Prostate gland (tissue), 2 donors: ENCODE data around the gene AKT3. TPM values are rescaled to one million over a fixed set of nuclear protein-coding genes. Genes with fewer than 3 reads are reported as not detected.
"Not testable (repeated sequence)": the region's sequence is repeated elsewhere in the genome, so short reads cannot be mapped to it uniquely, and the experiment has no call there.

ENCODE experiments used
- DNase-seq: peaks from one replicate; pipeline ENCODE4 v3.0.0-alpha.2; 2019; ENCODE audit warnings: low spot score
- H3K27ac ChIP-seq, 2 donors: fragments of 200-600 bp; sonication (generic); 2 replicates each; pipeline ENCODE4 v1.5.1; 2017 to 2019
- H3K27me3 ChIP-seq: fragments of 200-600 bp; sonication (generic); replicated peaks from 2 replicates; pipeline ENCODE4 v1.5.1; 2019; ENCODE audit not compliant: insufficient read depth
- H3K36me3 ChIP-seq, 2 donors: fragments of 200-600 bp; sonication (generic); 1 replicate in 1 of 2; 2 replicates in 1 of 2; pipeline versions ENCODE4 v1.5.1 to v1.8.1; 2017 to 2019
- H3K4me1 ChIP-seq: fragments of 200-600 bp; sonication (generic); replicated peaks from 2 replicates; pipeline ENCODE4 v1.5.1; 2019
- H3K4me3 ChIP-seq, 2 donors: fragments of 200-600 bp; sonication (generic); 2 replicates each; pipeline ENCODE4 v1.5.1; 2017 to 2019
- H3K9me3 ChIP-seq: fragments of 200-600 bp; sonication (generic); 2 replicates; pipeline ENCODE4 v1.5.1; 2017
- POLR2A ChIP-seq: fragments of 450-650 bp; IDR thresholded peaks from one replicate; pipeline ENCODE4 v1.6.1; 2016; ENCODE audit warnings: antibody characterized with exemption, mild to moderate bottlenecking
- POLR2AphosphoS5 ChIP-seq: sonication (generic); formaldehyde crosslinking; IDR thresholded peaks from one replicate; pipeline ENCODE4 v1.6.1; 2017; ENCODE audit warnings: antibody characterized with exemption
- WGBS: methylation state at CpG from one replicate; pipeline ENCODE4 v1.1.5; 2018; 5-methylcytosine and 5-hydroxymethylcytosine counted together
- intact Hi-C: fragments of 100-400 bp; cut with DNase I; formaldehyde crosslinking; loops from one replicate; pipeline ENCODE4 v1.14.2; 2022
- total RNA-seq, 2 donors: library from RNA; depleted of rRNA; stranded (reverse); fragments of >200 nt; gene quantifications; one replicate each; pipeline ENCODE4 v1.1.0, GENCODE V29; 2016
- TF ChIP-seq, protein P1 (sequence below), 4 experiments: fragments of 200-600 bp in 2 of 4; fragments of 450-650 bp in 2 of 4; sonication (generic) in 2 of 4; IDR thresholded peaks; 1 replicate in 3 of 4; 2 replicates in 1 of 4; pipeline ENCODE4 v1.5.1; 2016 to 2019; ENCODE audit warnings: antibody characterized with exemption in 4 of 4, mild to moderate bottlenecking in 2 of 4, moderate library complexity in 2 of 4

The AKT3 gene
- total RNA-seq, 2 donors from 2014 or later: 40.7 to 62.7 TPM

DNA sequence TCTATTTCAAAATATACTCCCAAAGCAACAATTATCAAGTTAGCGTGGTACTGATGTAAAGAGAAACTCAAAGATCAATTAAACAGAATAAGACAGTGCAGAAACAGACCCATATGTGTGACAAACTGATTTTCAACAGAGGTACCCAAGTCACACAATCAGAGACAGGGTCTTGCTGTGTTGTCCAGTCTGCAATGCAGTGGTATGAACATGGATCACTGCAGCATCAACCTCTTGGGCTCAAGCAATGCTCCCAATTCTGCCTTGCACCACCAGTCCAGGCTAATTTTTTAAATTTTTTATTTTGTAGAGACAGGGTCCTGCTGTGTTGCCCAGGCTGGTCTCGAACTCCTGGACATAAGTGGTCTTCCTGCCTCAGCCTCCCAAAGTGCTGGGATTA is 255.6 kb downstream of the AKT3 start:
- 100% methylated on average over 2 of the region's 2 CpGs for WGBS
- Histone ChIP-seq H3K27me3 (no peaks in the 10 kb centered on the region), H3K4me3 (no peak overlapping the region), H3K27ac (no peak overlapping the region), H3K36me3 (no peaks in the 10 kb centered on the region), H3K4me1 (no peaks in the 10 kb centered on the region), H3K9me3 (no peaks in the 10 kb centered on the region)
- TF ChIP-seq, protein P1, sequence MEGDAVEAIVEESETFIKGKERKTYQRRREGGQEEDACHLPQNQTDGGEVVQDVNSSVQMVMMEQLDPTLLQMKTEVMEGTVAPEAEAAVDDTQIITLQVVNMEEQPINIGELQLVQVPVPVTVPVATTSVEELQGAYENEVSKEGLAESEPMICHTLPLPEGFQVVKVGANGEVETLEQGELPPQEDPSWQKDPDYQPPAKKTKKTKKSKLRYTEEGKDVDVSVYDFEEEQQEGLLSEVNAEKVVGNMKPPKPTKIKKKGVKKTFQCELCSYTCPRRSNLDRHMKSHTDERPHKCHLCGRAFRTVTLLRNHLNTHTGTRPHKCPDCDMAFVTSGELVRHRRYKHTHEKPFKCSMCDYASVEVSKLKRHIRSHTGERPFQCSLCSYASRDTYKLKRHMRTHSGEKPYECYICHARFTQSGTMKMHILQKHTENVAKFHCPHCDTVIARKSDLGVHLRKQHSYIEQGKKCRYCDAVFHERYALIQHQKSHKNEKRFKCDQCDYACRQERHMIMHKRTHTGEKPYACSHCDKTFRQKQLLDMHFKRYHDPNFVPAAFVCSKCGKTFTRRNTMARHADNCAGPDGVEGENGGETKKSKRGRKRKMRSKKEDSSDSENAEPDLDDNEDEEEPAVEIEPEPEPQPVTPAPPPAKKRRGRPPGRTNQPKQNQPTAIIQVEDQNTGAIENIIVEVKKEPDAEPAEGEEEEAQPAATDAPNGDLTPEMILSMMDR (IDR thresholded peaks at IDR 0.05): no peak
- TF ChIP-seq POLR2AphosphoS5 (no peak), POLR2A (no peak)
- intact Hi-C loops: no loop called here
- DNase-seq: no peak

DNA sequence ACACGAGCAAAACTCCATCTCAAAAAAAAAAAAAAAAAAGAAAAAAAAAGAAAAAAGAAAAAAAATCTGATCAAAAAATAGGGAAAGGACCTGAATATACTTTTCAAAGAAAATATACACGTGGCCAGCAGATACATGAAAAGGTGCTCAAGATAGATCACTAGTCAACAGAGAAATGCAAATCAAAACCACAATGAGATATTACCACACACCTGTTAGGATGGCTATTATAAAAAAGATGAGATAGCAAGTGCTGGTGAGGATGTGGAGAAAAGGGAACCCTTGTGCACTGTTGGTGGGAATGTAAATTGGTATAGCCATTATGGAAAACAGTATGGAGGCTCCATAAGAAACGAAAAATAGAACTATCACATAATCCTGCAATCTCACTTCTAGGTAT is 260.8 kb downstream of the AKT3 start:
- intact Hi-C loops: not testable (repeated sequence)
- 99% methylated on average over 3 of the region's 3 CpGs for WGBS

DNA sequence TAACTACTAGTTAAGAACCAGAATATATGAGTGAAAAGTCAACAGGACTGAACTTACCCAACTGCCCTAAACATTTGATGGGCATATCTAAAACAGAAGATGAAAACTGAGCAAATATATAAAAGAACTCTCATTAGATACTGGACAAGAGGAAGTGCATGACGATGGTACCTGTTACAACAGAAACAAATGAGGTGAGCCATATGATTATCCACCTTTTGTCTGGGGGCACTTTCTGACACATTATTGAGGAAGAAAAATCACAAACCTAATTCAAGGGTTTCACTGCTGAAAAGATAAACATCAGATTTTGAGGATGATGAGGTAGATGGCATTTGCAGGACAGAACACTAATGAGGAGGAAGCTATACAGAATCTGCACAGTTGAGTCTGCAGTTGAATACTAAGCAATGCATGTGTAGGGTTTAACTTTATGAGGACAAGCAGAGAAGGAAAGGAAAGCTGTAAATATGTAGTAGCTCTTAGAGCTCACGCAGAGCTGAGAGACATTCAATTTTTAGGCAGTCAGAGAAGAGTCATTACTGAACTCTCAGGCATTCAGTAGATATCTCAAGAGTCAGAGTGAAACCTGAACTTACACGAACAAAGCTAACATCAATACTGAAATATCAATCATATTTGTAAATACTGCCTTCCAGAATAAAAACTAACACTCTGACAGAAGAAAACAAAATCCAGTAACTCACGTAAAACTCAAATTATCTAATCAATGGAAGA is 262.1 kb downstream of the AKT3 start:
- no peak for DNase-seq
- no peaks in the 10 kb centered on the region for H3K27me3 ChIP-seq
- TF ChIP-seq, protein P1 (IDR thresholded peaks at IDR 0.05): no peak
- no peak for TF ChIP-seq POLR2AphosphoS5
- TF ChIP-seq POLR2A: no peak
- H3K9me3 ChIP-seq: no peaks in the 10 kb centered on the region
- intact Hi-C loops: no loop called here
- H3K4me1 ChIP-seq: no peaks in the 10 kb centered on the region
- no peak overlapping the region for H3K27ac ChIP-seq
- 80% methylated on average over 4 of the region's 4 CpGs for WGBS
- H3K36me3 ChIP-seq: no peaks in the 10 kb centered on the region
- no peak overlapping the region for H3K4me3 ChIP-seq

More for the DNA sequence above, 260.8 kb downstream of the AKT3 start:
- not testable (repeated sequence) for H3K27ac ChIP-seq, H3K9me3 ChIP-seq, H3K4me3 ChIP-seq, H3K4me1 ChIP-seq, H3K36me3 ChIP-seq, DNase-seq, H3K27me3 ChIP-seq

DNA sequence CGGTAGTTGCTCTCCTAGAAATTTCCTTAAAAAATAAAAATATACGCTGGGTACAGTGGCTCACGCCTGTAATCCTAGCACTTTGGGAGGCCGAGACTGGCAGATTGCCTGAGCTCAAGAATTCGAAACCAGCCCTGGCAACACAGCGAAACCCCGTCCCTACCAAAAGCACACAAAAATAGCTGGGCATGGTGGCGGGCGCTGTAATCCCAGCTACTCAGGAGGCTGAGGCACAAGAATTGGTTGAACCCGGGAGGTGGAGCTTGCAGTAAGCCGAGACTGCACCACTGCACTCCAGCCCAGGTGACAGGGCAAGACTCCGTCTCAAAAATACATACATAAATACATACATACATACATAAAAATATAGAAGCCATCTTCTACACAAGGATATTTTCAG is 262.8 kb downstream of the AKT3 start:
- Histone ChIP-seq H3K27ac (no peak overlapping the region), H3K4me1 (no peaks in the 10 kb centered on the region), H3K4me3 (no peak overlapping the region), H3K9me3 (no peaks in the 10 kb centered on the region), H3K27me3 (no peaks in the 10 kb centered on the region), H3K36me3 (no peaks in the 10 kb centered on the region)
- intact Hi-C loops: no loop called here
- WGBS: 81% methylated on average over 12 of the region's 12 CpGs
- no peak for DNase-seq
- TF ChIP-seq POLR2A: no peak
- TF ChIP-seq POLR2AphosphoS5: no peak
- TF ChIP-seq, protein P1 (IDR thresholded peaks at IDR 0.05): no peak

DNA sequence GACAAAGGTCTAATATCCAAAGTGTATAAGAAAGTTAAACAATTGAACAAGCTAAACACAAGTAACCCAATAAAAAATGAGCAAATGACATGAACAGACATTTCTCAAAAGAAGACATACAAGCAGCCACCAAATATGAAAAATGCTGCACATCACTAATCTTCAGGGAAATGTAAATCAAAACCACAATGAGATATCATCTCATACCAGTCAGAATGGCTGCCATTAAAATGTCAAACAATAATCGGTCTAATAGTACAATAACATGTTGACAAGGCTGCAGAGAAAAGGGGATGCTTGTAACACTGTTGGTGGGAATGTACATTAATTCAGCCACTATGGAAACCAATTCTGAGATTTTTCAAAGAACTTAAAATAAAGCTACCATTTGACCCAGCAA is 264.1 kb downstream of the AKT3 start:
- Histone ChIP-seq H3K4me1 (no peaks in the 10 kb centered on the region), H3K27me3 (no peaks in the 10 kb centered on the region), H3K4me3 (no peak overlapping the region), H3K9me3 (no peaks in the 10 kb centered on the region), H3K27ac (no peak overlapping the region), H3K36me3 (no peaks in the 10 kb centered on the region)
- TF ChIP-seq, protein P1 (IDR thresholded peaks at IDR 0.05): no peak
- TF ChIP-seq POLR2A (no peak), POLR2AphosphoS5 (no peak)
- DNase-seq: no peak
- intact Hi-C loops: no loop called here
- WGBS: 80% methylated on average over 1 of the region's 1 CpG
